CD4-positive, alpha-beta T cell (primary cell): Measurements from ENCODE around the gene PIP5KL1. TPM values are rescaled to one million over a fixed set of nuclear protein-coding genes. Genes with fewer than 3 reads are reported as not detected.
A peak's percentile ranks its signal among the peaks of the same experiment; 100 is the strongest.

Experiments used
- ATAC-seq: fragments of 200-7000 bp; cut with Tn5 transposase; one replicate; pipeline ENCODE4 v1.10.0; 2022; ENCODE audit warnings: mild to moderate bottlenecking; ENCODE audit not compliant: poor library complexity
- CTCF ChIA-PET: fragments of 350-600 bp; sonication (Branson Sonifier 250); formaldehyde crosslinking; loops from one replicate; lab custom pipeline; 2021; ENCODE audit warnings: antibody characterized with exemption, inconsistent platforms; lab: Charles Lee
- POLR2A ChIA-PET: fragments of 350-600 bp; sonication (Branson Sonifier 250); formaldehyde crosslinking; loops from one replicate; lab custom pipeline; 2021; ENCODE audit warnings: antibody characterized with exemption, inconsistent platforms; lab: Charles Lee
- DNase-seq, 14 experiments: peaks; one replicate each; pipeline ENCODE4 v3.0.0-alpha.2; 2013 to 2020; ENCODE audit warnings: mixed read lengths in 2 of 14
- H3K27ac ChIP-seq, 2 donors: one replicate each; pipeline versions ENCODE4 v1.5.1 to v1.7.0; 2013; ENCODE audit warnings: low read length in 2 of 2, low read depth in 1 of 2, mild to moderate bottlenecking in 1 of 2
- H3K27me3 ChIP-seq, 2 experiments: 1 replicate in 1 of 2; 2 replicates in 1 of 2; pipeline versions ENCODE4 v1.6.1 to v1.7.0; 2013; ENCODE audit warnings: low read length in 2 of 2, control low read depth in 1 of 2, mild to moderate bottlenecking in 1 of 2, moderate library complexity in 1 of 2; ENCODE audit not compliant: insufficient read depth in 2 of 2, control insufficient read depth in 1 of 2
- H3K36me3 ChIP-seq: one replicate; pipeline ENCODE4 v1.6.1; 2013; ENCODE audit warnings: low read length, control low read depth; ENCODE audit not compliant: insufficient read depth
- H3K4me1 ChIP-seq: one replicate; pipeline ENCODE4 v1.6.1; 2013; ENCODE audit warnings: low read length, control low read depth; ENCODE audit not compliant: insufficient read depth
- H3K4me3 ChIP-seq: one replicate; pipeline ENCODE4 v1.5.1; 2013; ENCODE audit warnings: mild to moderate bottlenecking, low read length, moderate library complexity
- H3K9me3 ChIP-seq, 2 experiments: 1 replicate in 1 of 2; 2 replicates in 1 of 2; pipeline versions ENCODE4 v1.6.1 to v1.7.0; 2013; ENCODE audit warnings: low read length in 2 of 2, mild to moderate bottlenecking in 2 of 2, control low read depth in 1 of 2, moderate library complexity in 1 of 2; ENCODE audit not compliant: control insufficient read depth in 1 of 2, insufficient read depth in 1 of 2
- H3K27ac Mint-ChIP-seq: one replicate; pipeline ENCODE4 v1.8.0; 2020; ENCODE audit warnings: mixed read lengths
- H3K27me3 Mint-ChIP-seq: one replicate; pipeline ENCODE4 v1.8.0; 2021; ENCODE audit warnings: mixed read lengths
- H3K36me3 Mint-ChIP-seq: one replicate; pipeline ENCODE4 v1.8.0; 2021; ENCODE audit warnings: low read depth, mixed read lengths
- H3K4me1 Mint-ChIP-seq: one replicate; pipeline ENCODE4 v1.8.0; 2021; ENCODE audit warnings: low read depth, mixed read lengths
- H3K4me3 Mint-ChIP-seq: one replicate; pipeline ENCODE4 v1.8.0; 2020; ENCODE audit warnings: mild to moderate bottlenecking, mixed read lengths
- H3K9me3 Mint-ChIP-seq: one replicate; pipeline ENCODE4 v1.8.0; 2020; ENCODE audit warnings: mixed read lengths
- CTCF ChIP-seq: fragments of 200-600 bp; IDR thresholded peaks from one replicate; pipeline ENCODE4 v1.8.0; 2022; ENCODE audit warnings: antibody characterized with exemption, mild to moderate bottlenecking
- intact Hi-C, 2 experiments: fragments of 100-400 bp; cut with DNase I in 1 of 2; cut with micrococcal nuclease in 1 of 2; formaldehyde crosslinking; loops; one replicate each; pipeline versions ENCODE4 v1.15.1 to v1.9.0; 2023 to 2025; cut with DNase I, micrococcal nuclease
- total RNA-seq, 174 experiments: library from RNA in 2 of 174; stranded (reverse) in 2 of 174; gene quantifications; one replicate each; pipeline ENCODE4 v1.2.3 and lab custom pipeline; 2021 to 2026

Gene PIP5KL1
- total RNA-seq, 2 experiments from 2014 or later: 2.9 to 3.3 TPM

GRCh38 chr9:127961613-127962155, 31.1 kb upstream of the PIP5KL1 start:
- Mint-ChIP-seq H3K4me3 (peak overlapping the region; percentile 71), H3K27ac (peak overlapping the region; percentile 97), H3K36me3 (peaks cover 83% of the 10 kb centered on the region), H3K9me3 (no peaks in the 10 kb centered on the region), H3K4me1 (peaks cover 99% of the 10 kb centered on the region), H3K27me3 (no peaks in the 10 kb centered on the region)
- DNase-seq (no peak), ATAC-seq (no peak)
- peaks cover 41% of the 10 kb centered on the region for H3K36me3 ChIP-seq
- ChIA-PET POLR2A (interaction anchor here (1.8 to 34.9 kb wide), 4 partner anchors 7 to 65 kb away, joined by 9 to 1020 read pairs (median 142); partner anchors contain the start of gene EEIG1), CTCF (no interaction called here)
- no peaks in the 10 kb centered on the region for H3K9me3 ChIP-seq
- intact Hi-C loops: no loop called here
- H3K27ac ChIP-seq: peak overlapping the region; percentile 54 to 58
- no peak overlapping the region for H3K4me3 ChIP-seq
- no peak for TF ChIP-seq CTCF
- no peaks in the 10 kb centered on the region for H3K27me3 ChIP-seq
- peaks cover 85% of the 10 kb centered on the region for H3K4me1 ChIP-seq

GRCh38 chr9:127961155-127961490, 30.5 kb upstream of the PIP5KL1 start:
- ChIA-PET CTCF (no interaction called here), POLR2A (interaction anchor here (1.8 to 34.9 kb wide), 3 partner anchors 12 to 65 kb away, joined by 11 to 1020 read pairs (median 272); partner anchors contain the start of gene EEIG1)
- Mint-ChIP-seq H3K4me3 (peak overlapping the region; percentile 71), H3K36me3 (peaks cover 81% of the 10 kb centered on the region), H3K27ac (peak overlapping the region; percentile 97), H3K27me3 (no peaks in the 10 kb centered on the region), H3K4me1 (peaks cover 96% of the 10 kb centered on the region), H3K9me3 (no peaks in the 10 kb centered on the region)
- Histone ChIP-seq H3K4me1 (peaks cover 85% of the 10 kb centered on the region), H3K36me3 (peaks cover 42% of the 10 kb centered on the region), H3K27me3 (no peaks in the 10 kb centered on the region), H3K4me3 (no peak overlapping the region), H3K27ac (peak overlapping the region; percentile 54 to 58), H3K9me3 (no peaks in the 10 kb centered on the region)
- DNase-seq (no peak), ATAC-seq (no peak)
- no peak for TF ChIP-seq CTCF
- intact Hi-C loops: no loop called here

- ATAC-seq: no peak
- intact Hi-C loops: no loop called here
- Mint-ChIP-seq H3K9me3 (no peaks in the 10 kb centered on the region), H3K27ac (peak overlapping the region; percentile 97), H3K36me3 (peaks cover 80% of the 10 kb centered on the region), H3K4me1 (peaks cover 96% of the 10 kb centered on the region), H3K27me3 (no peaks in the 10 kb centered on the region), H3K4me3 (peak overlapping the region; percentile 79)
- Histone ChIP-seq H3K9me3 (no peaks in the 10 kb centered on the region), H3K27me3 (no peaks in the 10 kb centered on the region), H3K4me3 (no peak overlapping the region), H3K4me1 (peaks cover 85% of the 10 kb centered on the region), H3K27ac (peak overlapping the region; percentile 54 to 58), H3K36me3 (peaks cover 44% of the 10 kb centered on the region)
- ChIA-PET CTCF (interaction anchor here (1.0 kb wide), 1 partner anchor 70 kb away, joined by 3 read pairs; no protein-coding TSS in a partner anchor), POLR2A (interaction anchor here (1.8 to 34.9 kb wide), 3 partner anchors 11 to 66 kb away, joined by 11 to 1020 read pairs (median 272); partner anchors contain the start of gene EEIG1)
- no peak for DNase-seq
- TF ChIP-seq CTCF: no peak
These were observed 30.0 kb upstream of the PIP5KL1 start for GRCh38 chr9:127960410-127961154.
